Adrenal gland (tissue), 5 donors: ENCODE measurements around the gene EIF4H.

Experiments
- POLR2A ChIP-seq, 2 donors: fragments of 450-650 bp; IDR thresholded peaks; one replicate each; pipeline ENCODE4 v1.6.1; 2017; ENCODE audit warnings: antibody characterized with exemption in 2 of 2, mild to moderate bottlenecking in 2 of 2, moderate library complexity in 1 of 2
- TF ChIP-seq, protein P1 (sequence below), 6 experiments: fragments of 450-650 bp in 4 of 6; fragments of 200-600 bp in 2 of 6; sonication (generic) in 1 of 6; IDR thresholded peaks; 1 replicate in 5 of 6; 2 replicates in 1 of 6; pipeline versions ENCODE4 v1.5.1 to v1.8.0; 2016 to 2021; ENCODE audit warnings: antibody characterized with exemption in 6 of 6, mild to moderate bottlenecking in 2 of 6, moderate library complexity in 1 of 6
- donor health status: DM: no; HTN: no; CAD: no.

DNA sequence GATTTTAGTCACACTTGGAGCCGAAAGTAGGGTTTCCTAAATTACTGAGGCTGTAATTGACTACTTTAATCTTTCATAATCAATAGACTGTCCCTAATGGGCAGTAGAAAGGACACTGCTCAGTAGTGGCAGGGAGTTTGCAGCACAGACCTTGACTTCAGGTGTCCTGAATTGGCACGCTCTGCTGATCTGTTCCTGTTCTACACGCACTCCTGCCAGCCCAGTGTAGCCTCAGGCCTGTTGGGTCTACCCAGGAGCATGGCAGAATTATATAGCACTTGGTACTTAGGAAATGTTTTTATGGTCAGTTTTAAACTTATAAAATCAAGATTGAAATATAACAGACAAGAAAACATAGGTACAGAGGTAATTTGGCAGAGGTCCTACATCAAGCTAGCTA is 9.0 kb downstream of the EIF4H start:
- no peak for TF ChIP-seq POLR2A (IDR thresholded peaks at IDR 0.05)
- TF ChIP-seq, protein P1, sequence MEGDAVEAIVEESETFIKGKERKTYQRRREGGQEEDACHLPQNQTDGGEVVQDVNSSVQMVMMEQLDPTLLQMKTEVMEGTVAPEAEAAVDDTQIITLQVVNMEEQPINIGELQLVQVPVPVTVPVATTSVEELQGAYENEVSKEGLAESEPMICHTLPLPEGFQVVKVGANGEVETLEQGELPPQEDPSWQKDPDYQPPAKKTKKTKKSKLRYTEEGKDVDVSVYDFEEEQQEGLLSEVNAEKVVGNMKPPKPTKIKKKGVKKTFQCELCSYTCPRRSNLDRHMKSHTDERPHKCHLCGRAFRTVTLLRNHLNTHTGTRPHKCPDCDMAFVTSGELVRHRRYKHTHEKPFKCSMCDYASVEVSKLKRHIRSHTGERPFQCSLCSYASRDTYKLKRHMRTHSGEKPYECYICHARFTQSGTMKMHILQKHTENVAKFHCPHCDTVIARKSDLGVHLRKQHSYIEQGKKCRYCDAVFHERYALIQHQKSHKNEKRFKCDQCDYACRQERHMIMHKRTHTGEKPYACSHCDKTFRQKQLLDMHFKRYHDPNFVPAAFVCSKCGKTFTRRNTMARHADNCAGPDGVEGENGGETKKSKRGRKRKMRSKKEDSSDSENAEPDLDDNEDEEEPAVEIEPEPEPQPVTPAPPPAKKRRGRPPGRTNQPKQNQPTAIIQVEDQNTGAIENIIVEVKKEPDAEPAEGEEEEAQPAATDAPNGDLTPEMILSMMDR (IDR thresholded peaks at IDR 0.05), result no peak
